GM12891 (cell line): ENCODE data around the gene DIPK2A.

ENCODE experiments used
- DNase-seq: peaks from one replicate; pipeline ENCODE4 v3.0.0; 2011; ENCODE audit warnings: low spot score; ENCODE audit not compliant: insufficient read length
- FAIRE-seq: peaks from 2 replicates; lab custom pipeline; 2011; peaks lifted over from hg19 to GRCh38; lab: Jason Lieb, UNC
- PAX5 ChIP-seq: IDR thresholded peaks from 2 replicates; pipeline ENCODE4 v1.6.1; 2011; ENCODE audit warnings: low read length, moderate library complexity, mild to moderate bottlenecking; ENCODE audit not compliant: insufficient read depth, severe bottlenecking
- POLR2A ChIP-seq: IDR thresholded peaks from 2 replicates; pipeline ENCODE4 v1.6.1; 2011; ENCODE audit warnings: low read depth, low read length, control low read depth
- POLR2AphosphoS5 ChIP-seq: IDR thresholded peaks from 2 replicates; pipeline ENCODE4 v1.6.1; 2011; ENCODE audit warnings: low read depth, low read length, control low read depth
- POU2F2 ChIP-seq: IDR thresholded peaks from 2 replicates; pipeline ENCODE4 v1.6.1; 2011; ENCODE audit warnings: low read depth, mild to moderate bottlenecking, control low read depth, low read length, moderate library complexity
- SPI1 ChIP-seq: IDR thresholded peaks from 2 replicates; pipeline ENCODE4 v1.6.1; 2011; ENCODE audit warnings: low read depth, low read length, control low read depth
- TAF1 ChIP-seq: IDR thresholded peaks from 2 replicates; pipeline ENCODE4 v1.6.1; 2011; ENCODE audit warnings: low read depth, low read length, control low read depth

The DIPK2A gene

GRCh38 chr3:143972505-143973258, 1.1 kb downstream of the DIPK2A start:
- TF ChIP-seq POU2F2 (no peak), POLR2AphosphoS5 (peak; percentile 48; the same call in 1 of the 2 replicates), SPI1 (peak; percentile 29), PAX5 (no peak), POLR2A (peak; percentile 45; the same call in 1 of the 2 replicates), TAF1 (peak; percentile 42; the same call in 1 of the 2 replicates)
- FAIRE-seq (peak; percentile 92), DNase-seq (peak; percentile 25)

GRCh38 chr3:143973259-143974021, 1.8 kb downstream of the DIPK2A start:
- TF ChIP-seq SPI1: peak; percentile 25; the same call in 1 of the 2 replicates
- peak; percentile 56; the same call in 1 of the 2 replicates for TF ChIP-seq TAF1
- TF ChIP-seq POLR2AphosphoS5: no peak
- TF ChIP-seq POLR2A: no peak
- no peak for DNase-seq
- FAIRE-seq: no peak

- FAIRE-seq (no peak), DNase-seq (no peak)
- TF ChIP-seq PAX5 (no peak), POLR2AphosphoS5 (no peak), SPI1 (no peak), POLR2A (no peak), POU2F2 (no peak), TAF1 (no peak)
Observed at GRCh38 chr3:143974271-143975238, 2.9 kb downstream of the DIPK2A start.

GRCh38 chr3:143975554-143976152, 4.0 kb downstream of the DIPK2A start:
- DNase-seq (no peak), FAIRE-seq (no peak)
- TF ChIP-seq POLR2AphosphoS5: no peak
- TF ChIP-seq SPI1: 0 out of 2 replicates have a peak, but pooled peaks have one; percentile 12
- TF ChIP-seq POLR2A: no peak

- DNase-seq (no peak), FAIRE-seq (peak; percentile 5)
- TF ChIP-seq SPI1: peak; percentile 29; the same call in 1 of the 2 replicates
- TF ChIP-seq POU2F2: no peak
Observed at GRCh38 chr3:143977341-143978262, 6.0 kb downstream of the DIPK2A start.

- no peak for FAIRE-seq
Observed at GRCh38 chr3:143978263-143978631, 6.6 kb downstream of the DIPK2A start.

GRCh38 chr3:143979041-143979440, 7.4 kb downstream of the DIPK2A start:
- DNase-seq (no peak), FAIRE-seq (no peak)
- no peak for TF ChIP-seq TAF1
- no peak for TF ChIP-seq PAX5
- TF ChIP-seq SPI1: no peak
- no peak for TF ChIP-seq POLR2AphosphoS5
- TF ChIP-seq POLR2A: no peak
- no peak for TF ChIP-seq POU2F2

More at GRCh38 chr3:143978263-143978631, 6.6 kb downstream of the DIPK2A start:
- TF ChIP-seq TAF1: no peak
- no peak for DNase-seq

- no peak for DNase-seq
- no peak for TF ChIP-seq PAX5
- no peak for TF ChIP-seq POLR2AphosphoS5
- TF ChIP-seq SPI1: no peak
- TF ChIP-seq POLR2A: no peak
- no peak for TF ChIP-seq TAF1
- no peak for TF ChIP-seq POU2F2
- FAIRE-seq: no peak
Observed at GRCh38 chr3:143979813-143980212, 8.2 kb downstream of the DIPK2A start.

GRCh38 chr3:143988306-143988705, 16.7 kb downstream of the DIPK2A start:
- FAIRE-seq: no peak
- TF ChIP-seq SPI1 (no peak), POU2F2 (no peak), POLR2AphosphoS5 (no peak), POLR2A (no peak), PAX5 (no peak), TAF1 (no peak)
- no peak for DNase-seq
